HT-29 (cell line): ENCODE results near the gene DNAH3. TPM values are rescaled to one million over a fixed set of nuclear protein-coding genes. Genes with fewer than 3 reads are reported as not detected.
"Not testable (repeated sequence)": the region's sequence is repeated elsewhere in the genome, so short reads cannot be mapped to it uniquely, and the experiment has no call there.

ENCODE experiments used
- DNase-seq: peaks from one replicate; pipeline ENCODE4 v3.0.0-alpha.2; 2015; ENCODE audit warnings: low spot score
- total RNA-seq: library from RNA; depleted of rRNA; stranded (reverse); fragments of >200 nt; shearing (Covaris generic); gene quantifications from 2 replicates; pipeline ENCODE4 v1.2.3, GENCODE V29; 2014

DNAH3 gene
- total RNA-seq, 1 experiment from 2014 or later: 0.38 TPM

GRCh38 chr16:21005008-21005407 lies 145.6 kb downstream of the DNAH3 start:
- no peak for DNase-seq

GRCh38 chr16:21001262-21001661 lies 149.4 kb downstream of the DNAH3 start:
- peak; percentile 45 for DNase-seq

- DNase-seq: no peak
Measured at GRCh38 chr16:20997147-20997546, 153.5 kb downstream of the DNAH3 start.

- no peak for DNase-seq
Measured at GRCh38 chr16:20995711-20996110, 154.9 kb downstream of the DNAH3 start.

GRCh38 chr16:20989496-20990070 lies 161.1 kb downstream of the DNAH3 start:
- DNase-seq: not testable (repeated sequence)

- DNase-seq: no peak
Measured at GRCh38 chr16:20987049-20987448, 163.6 kb downstream of the DNAH3 start.

- DNase-seq: no peak
Measured at GRCh38 chr16:20984019-20984418, 166.6 kb downstream of the DNAH3 start.

GRCh38 chr16:20976576-20976975 lies 174.1 kb downstream of the DNAH3 start:
- DNase-seq: no peak

GRCh38 chr16:20973201-20973600 lies 177.4 kb downstream of the DNAH3 start:
- not testable (repeated sequence) for DNase-seq

- no peak for DNase-seq
Measured at GRCh38 chr16:20971401-20971800, 179.2 kb downstream of the DNAH3 start.

- peak; percentile 22 for DNase-seq
Measured at GRCh38 chr16:20969386-20969785, 181.3 kb downstream of the DNAH3 start.

- DNase-seq: no peak
Measured at GRCh38 chr16:20968765-20969164, 181.9 kb downstream of the DNAH3 start.

- DNase-seq: no peak
Measured at GRCh38 chr16:20960899-20961298, 189.7 kb downstream of the DNAH3 start.

- no peak for DNase-seq
Measured at GRCh38 chr16:20957153-20957552, 193.5 kb downstream of the DNAH3 start.

GRCh38 chr16:20956319-20956718 lies 194.3 kb downstream of the DNAH3 start:
- DNase-seq: no peak

GRCh38 chr16:20954574-20954973 lies 196.1 kb downstream of the DNAH3 start:
- DNase-seq: no peak

GRCh38 chr16:20952139-20952920 lies 198.3 kb downstream of the DNAH3 start:
- DNase-seq: no peak

- no peak for DNase-seq
Measured at GRCh38 chr16:20950294-20950693, 200.4 kb downstream of the DNAH3 start.

GRCh38 chr16:20949660-20950059 lies 201.0 kb downstream of the DNAH3 start:
- no peak for DNase-seq

GRCh38 chr16:20948444-20948843 lies 202.2 kb downstream of the DNAH3 start:
- DNase-seq: no peak

- no peak for DNase-seq
Measured at GRCh38 chr16:20946015-20946629, 204.5 kb downstream of the DNAH3 start.

- DNase-seq: not testable (repeated sequence)
Measured at GRCh38 chr16:20945575-20945875, 205.1 kb downstream of the DNAH3 start.
